Type B pancreatic cell (in vitro differentiated cells): Measurements from ENCODE around the gene NEU4. TPM values are rescaled to one million over a fixed set of nuclear protein-coding genes. Genes with fewer than 3 reads are reported as not detected.

Experiments
- DNase-seq: peaks from one replicate; pipeline ENCODE4 v3.0.0; 2021; ENCODE audit warnings: mixed read lengths; ENCODE audit not compliant: unreplicated experiment; ENCODE audit errors: extremely low spot score
- H3K27ac Mint-ChIP-seq: 2 replicates; pipeline ENCODE4 v1.8.0; 2021; ENCODE audit warnings: mild to moderate bottlenecking, mixed read lengths
- H3K27me3 Mint-ChIP-seq: 2 replicates; pipeline ENCODE4 v1.8.0; 2021; ENCODE audit warnings: mixed read lengths
- H3K36me3 Mint-ChIP-seq: 2 replicates; pipeline ENCODE4 v1.8.0; 2021; ENCODE audit warnings: mixed read lengths
- H3K4me1 Mint-ChIP-seq: one replicate; pipeline ENCODE4 v1.8.0; 2021; ENCODE audit warnings: mixed read lengths; ENCODE audit not compliant: unreplicated experiment
- H3K4me3 Mint-ChIP-seq: 2 replicates; pipeline ENCODE4 v1.8.0; 2021; ENCODE audit warnings: mild to moderate bottlenecking, mixed read lengths
- H3K9me3 Mint-ChIP-seq: 2 replicates; pipeline ENCODE4 v1.8.0; 2021; ENCODE audit warnings: mixed read lengths
- CTCF ChIP-seq: fragments of 200-600 bp; sonication (generic); conservative IDR thresholded peaks from 2 replicates; pipeline ENCODE4 v1.5.0; 2021; ENCODE audit warnings: antibody characterized with exemption, mild to moderate bottlenecking
- total RNA-seq: library from RNA; stranded (reverse); gene quantifications from 2 replicates; pipeline ENCODE4 v1.2.1, GENCODE V29; 2021; ENCODE audit warnings: low replicate concordance

Gene NEU4
- total RNA-seq, 1 donor from 2014 or later: 0.51 TPM

GRCh38 chr2:241857572-241858121, 48.7 kb downstream of the NEU4 start:
- no peak for DNase-seq
- Mint-ChIP-seq H3K4me3 (no peak overlapping the region), H3K27me3 (no peaks in the 10 kb centered on the region), H3K9me3 (no peaks in the 10 kb centered on the region), H3K36me3 (no peaks in the 10 kb centered on the region), H3K27ac (no peak overlapping the region), H3K4me1 (peaks cover 3% of the 10 kb centered on the region)
- no peak for TF ChIP-seq CTCF

GRCh38 chr2:241858206-241859016, 49.4 kb downstream of the NEU4 start, which contains the start of gene PDCD1:
Gene PDCD1 (minus strand): TSS chr2:241858894. CDS start chr2:241858838, 56 bp downstream.
- DNase-seq: no peak
- Mint-ChIP-seq H3K36me3 (no peaks in the 10 kb centered on the region), H3K4me3 (no peak within 1 kb of the TSS), H3K9me3 (no peaks in the 10 kb centered on the region), H3K4me1 (peaks cover 3% of the 10 kb centered on the region), H3K27ac (no peak within 1 kb of the TSS), H3K27me3 (no peaks in the 10 kb centered on the region)
- TF ChIP-seq CTCF: no peak

GRCh38 chr2:241859017-241859435, 50.0 kb downstream of the NEU4 start:
- no peak for DNase-seq
- H3K36me3 Mint-ChIP-seq: no peaks in the 10 kb centered on the region
- peaks cover 3% of the 10 kb centered on the region for H3K4me1 Mint-ChIP-seq
- H3K27ac Mint-ChIP-seq: no peak overlapping the region
- H3K27me3 Mint-ChIP-seq: peaks cover 2% of the 10 kb centered on the region
- no peak for TF ChIP-seq CTCF
- peaks cover 2% of the 10 kb centered on the region for H3K9me3 Mint-ChIP-seq
- H3K4me3 Mint-ChIP-seq: no peak overlapping the region

GRCh38 chr2:241859436-241860183, 50.6 kb downstream of the NEU4 start:
- Mint-ChIP-seq H3K27ac (no peak overlapping the region), H3K9me3 (peaks cover 5% of the 10 kb centered on the region), H3K36me3 (no peaks in the 10 kb centered on the region), H3K4me3 (no peak overlapping the region), H3K27me3 (peaks cover 7% of the 10 kb centered on the region), H3K4me1 (peaks cover 3% of the 10 kb centered on the region)
- DNase-seq: no peak
- no peak for TF ChIP-seq CTCF

GRCh38 chr2:241860184-241861078, 51.4 kb downstream of the NEU4 start:
- peaks cover 5% of the 10 kb centered on the region for H3K9me3 Mint-ChIP-seq
- peaks cover 16% of the 10 kb centered on the region for H3K27me3 Mint-ChIP-seq
- H3K4me3 Mint-ChIP-seq: no peak overlapping the region
- H3K36me3 Mint-ChIP-seq: no peaks in the 10 kb centered on the region
- H3K27ac Mint-ChIP-seq: no peak overlapping the region
- H3K4me1 Mint-ChIP-seq: peaks cover 7% of the 10 kb centered on the region
- no peak for TF ChIP-seq CTCF
- no peak for DNase-seq
